Measurements from ENCODE around the gene TMEM140. TPM values are rescaled to one million over a fixed set of nuclear protein-coding genes. Genes with fewer than 3 reads are reported as not detected.

Gene TMEM140
- total RNA-seq, 2 experiments from 2014 or later, result 6.2 to 7.6 TPM

- peaks cover 2% of the 10 kb centered on the region for H3K27me3 Mint-ChIP-seq
- ChIA-PET POLR2A (interaction anchor here (0.6 kb wide), 2 partner anchors 12 to 53 kb away, joined by 3 to 4 read pairs; no protein-coding TSS in a partner anchor), CTCF (no interaction called here)
- intact Hi-C loops (cut with micrococcal nuclease), result no loop called here
- H3K4me3 Mint-ChIP-seq, result no peak overlapping the region
- H3K9me3 Mint-ChIP-seq, result no peaks in the 10 kb centered on the region
- TF ChIP-seq, protein P1, sequence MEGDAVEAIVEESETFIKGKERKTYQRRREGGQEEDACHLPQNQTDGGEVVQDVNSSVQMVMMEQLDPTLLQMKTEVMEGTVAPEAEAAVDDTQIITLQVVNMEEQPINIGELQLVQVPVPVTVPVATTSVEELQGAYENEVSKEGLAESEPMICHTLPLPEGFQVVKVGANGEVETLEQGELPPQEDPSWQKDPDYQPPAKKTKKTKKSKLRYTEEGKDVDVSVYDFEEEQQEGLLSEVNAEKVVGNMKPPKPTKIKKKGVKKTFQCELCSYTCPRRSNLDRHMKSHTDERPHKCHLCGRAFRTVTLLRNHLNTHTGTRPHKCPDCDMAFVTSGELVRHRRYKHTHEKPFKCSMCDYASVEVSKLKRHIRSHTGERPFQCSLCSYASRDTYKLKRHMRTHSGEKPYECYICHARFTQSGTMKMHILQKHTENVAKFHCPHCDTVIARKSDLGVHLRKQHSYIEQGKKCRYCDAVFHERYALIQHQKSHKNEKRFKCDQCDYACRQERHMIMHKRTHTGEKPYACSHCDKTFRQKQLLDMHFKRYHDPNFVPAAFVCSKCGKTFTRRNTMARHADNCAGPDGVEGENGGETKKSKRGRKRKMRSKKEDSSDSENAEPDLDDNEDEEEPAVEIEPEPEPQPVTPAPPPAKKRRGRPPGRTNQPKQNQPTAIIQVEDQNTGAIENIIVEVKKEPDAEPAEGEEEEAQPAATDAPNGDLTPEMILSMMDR (IDR thresholded peaks at IDR 0.05), result no peak
- peaks cover under 1% of the 10 kb centered on the region for H3K36me3 Mint-ChIP-seq (ENCODE audit: low read depth)
- peaks cover 9% of the 10 kb centered on the region for H3K4me1 Mint-ChIP-seq (ENCODE audit: low read depth)
- no peak overlapping the region for H3K27ac Mint-ChIP-seq
- ATAC-seq (no peak), DNase-seq (no peak)
Observed at GRCh38 chr7:135213831-135214230, 66.0 kb downstream of the TMEM140 start.

DNA sequence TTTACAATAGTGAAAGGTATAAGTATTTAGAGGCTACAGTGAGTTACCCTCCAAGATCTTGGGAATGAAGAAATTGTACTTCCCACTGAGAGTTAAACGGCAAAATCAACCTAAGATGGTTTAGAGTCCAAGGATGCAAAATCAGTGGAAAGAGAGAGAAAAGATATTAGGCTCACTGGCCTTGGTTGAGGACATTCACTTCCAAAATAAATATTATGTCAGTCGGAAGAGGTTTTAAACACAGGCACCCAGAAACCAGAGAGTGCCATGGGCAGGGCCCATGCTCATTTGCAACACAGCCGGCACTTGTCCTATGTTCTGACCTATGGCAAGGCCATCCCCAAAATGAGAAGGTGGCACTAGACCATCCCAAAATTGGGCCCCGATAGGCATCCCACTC is 67.3 kb downstream of the TMEM140 start:
- no peaks in the 10 kb centered on the region for H3K36me3 Mint-ChIP-seq (ENCODE audit: low read depth)
- peaks cover 3% of the 10 kb centered on the region for H3K27me3 Mint-ChIP-seq
- no peak for DNase-seq
- TF ChIP-seq, protein P1 (IDR thresholded peaks at IDR 0.05), result no peak
- peaks cover 7% of the 10 kb centered on the region for H3K4me1 Mint-ChIP-seq (ENCODE audit: low read depth)
- CTCF ChIA-PET, result interaction anchor here (1.1 kb wide), 1 partner anchor 30 kb away, joined by 3 read pairs; no protein-coding TSS in a partner anchor
- no peak overlapping the region for H3K4me3 Mint-ChIP-seq
- no peak for ATAC-seq
- H3K27ac Mint-ChIP-seq, result no peak overlapping the region
- intact Hi-C loops (cut with micrococcal nuclease), result no loop called here
- POLR2A ChIA-PET, result no interaction called here
- H3K9me3 Mint-ChIP-seq, result no peaks in the 10 kb centered on the region

GRCh38 chr7:135215698-135216097 is 67.8 kb downstream of the TMEM140 start:
- POLR2A ChIA-PET, result no interaction called here
- Mint-ChIP-seq H3K9me3 (no peaks in the 10 kb centered on the region), H3K4me3 (no peak overlapping the region), H3K36me3 (ENCODE audit: low read depth) (no peaks in the 10 kb centered on the region), H3K4me1 (ENCODE audit: low read depth) (peaks cover 2% of the 10 kb centered on the region), H3K27me3 (peaks cover 3% of the 10 kb centered on the region), H3K27ac (no peak overlapping the region)
- CTCF ChIA-PET, result no interaction called here
- ATAC-seq (no peak), DNase-seq (no peak)
- intact Hi-C loops (cut with micrococcal nuclease), result no loop called here
- TF ChIP-seq, protein P1 (IDR thresholded peaks at IDR 0.05), result no peak

Small RNA genes within 50 kb of the gene (microRNA-seq; reads per million reads assigned to microRNA genes)
- not detected for gene MIR6509 (ENCODE audit: borderline microRNAs expressed, borderline replicate concordance)

Other genes starting within 250 kb of the TMEM140 start
- gene AGBL3, start 161.6 kb upstream of the TMEM140 start, total RNA-seq, result 1 to 10 TPM; 2.7 to 2.9 TPM
- gene CYREN, start 22.6 kb downstream of the TMEM140 start, total RNA-seq, result 10 to 100 TPM; 32.5 to 35.4 TPM
- 10 to 100 TPM; 12.9 to 13.1 TPM for gene WDR91, start 63.5 kb downstream of the TMEM140 start, total RNA-seq
- not detected for gene STRA8, start 85.8 kb downstream of the TMEM140 start, total RNA-seq